Measurements from ENCODE around the gene CNKSR3.

The CNKSR3 gene

GRCh38 chr6:154411076-154411475 lies 99.4 kb downstream of the CNKSR3 start:
- Histone ChIP-seq H3K79me2 (ENCODE audit: insufficient read depth, low read length) (no peaks in the 10 kb centered on the region), H3K4me2 (ENCODE audit: low read length) (no peak overlapping the region), H3F3A (ENCODE audit: insufficient read depth, low read length) (no peaks in the 10 kb centered on the region), H3K27me3 (ENCODE audit: insufficient read depth, low read length) (0 out of 2 replicates have a peak, but pooled peaks cover 4% of the 10 kb centered on the region), H3K27ac (ENCODE audit: low read depth, low read length, poor library complexity, severe bottlenecking) (no peak overlapping the region), H3K9me2 (ENCODE audit: low read depth, low read length) (no peaks in the 10 kb centered on the region), H3K4me1 (ENCODE audit: insufficient read depth, low read length, severe bottlenecking) (no peaks in the 10 kb centered on the region), H3K9ac (ENCODE audit: low read length) (no peak overlapping the region), H4K20me1 (ENCODE audit: insufficient read depth, low read length) (no peaks in the 10 kb centered on the region), H3K4me3 (ENCODE audit: low read depth, low read length, poor library complexity, severe bottlenecking) (no peak overlapping the region), H2AFZ (ENCODE audit: low read length) (no peak overlapping the region), H3K36me3 (ENCODE audit: insufficient read depth, low read length) (no peaks in the 10 kb centered on the region), H3K9me3 (ENCODE audit: low read length) (no peaks in the 10 kb centered on the region)
- TF ChIP-seq CTCF (IDR thresholded peaks at IDR 0.05; ENCODE audit: low read length) (no peak), EZH2 (IDR thresholded peaks at IDR 0.05; ENCODE audit: borderline replicate concordance, low read length) (no peak)

DNA sequence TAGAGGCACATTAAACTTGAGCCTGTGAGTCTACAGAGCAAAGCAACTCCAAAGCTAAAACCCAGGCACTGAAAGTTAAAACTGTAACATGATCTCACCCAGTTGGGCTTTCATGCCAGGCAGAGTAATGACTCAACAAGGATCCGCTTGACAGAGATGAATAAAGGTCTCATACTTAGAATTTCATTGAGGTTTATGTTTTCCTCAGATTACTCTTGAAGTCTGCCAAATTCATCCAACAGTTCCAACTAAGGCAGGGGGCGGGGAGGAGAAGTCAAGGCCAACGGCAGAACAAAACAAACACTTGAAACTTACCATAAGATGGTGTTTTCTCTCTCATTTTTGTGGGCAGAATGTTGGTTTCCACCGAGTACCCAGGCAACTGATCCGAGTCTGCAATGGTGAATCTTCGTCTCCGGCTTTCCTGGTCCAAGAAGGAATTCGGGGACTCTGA lies 99.8 kb downstream of the CNKSR3 start:
- no peak overlapping the region for H3K4me2 ChIP-seq (ENCODE audit: low read length)
- H3K9ac ChIP-seq (ENCODE audit: low read length) = no peak overlapping the region
- H2AFZ ChIP-seq (ENCODE audit: low read length) = no peak overlapping the region
- H3K9me3 ChIP-seq (ENCODE audit: low read length) = no peaks in the 10 kb centered on the region
- H3K36me3 ChIP-seq (ENCODE audit: insufficient read depth, low read length) = no peaks in the 10 kb centered on the region
- TF ChIP-seq EZH2 (IDR thresholded peaks at IDR 0.05; ENCODE audit: borderline replicate concordance, low read length) (no peak), CTCF (IDR thresholded peaks at IDR 0.05; ENCODE audit: low read length) (no peak)
- no peaks in the 10 kb centered on the region for H3K9me2 ChIP-seq (ENCODE audit: low read depth, low read length)
- 0 out of 2 replicates have a peak, but pooled peaks cover 4% of the 10 kb centered on the region for H3K27me3 ChIP-seq (ENCODE audit: insufficient read depth, low read length)
- no peaks in the 10 kb centered on the region for H4K20me1 ChIP-seq (ENCODE audit: insufficient read depth, low read length)
- no peaks in the 10 kb centered on the region for H3K4me1 ChIP-seq (ENCODE audit: insufficient read depth, low read length, severe bottlenecking)
- H3K4me3 ChIP-seq (ENCODE audit: low read depth, low read length, poor library complexity, severe bottlenecking) = no peak overlapping the region
- H3F3A ChIP-seq (ENCODE audit: insufficient read depth, low read length) = no peaks in the 10 kb centered on the region
- no peaks in the 10 kb centered on the region for H3K79me2 ChIP-seq (ENCODE audit: insufficient read depth, low read length)
- no peak overlapping the region for H3K27ac ChIP-seq (ENCODE audit: low read depth, low read length, poor library complexity, severe bottlenecking)

DNA sequence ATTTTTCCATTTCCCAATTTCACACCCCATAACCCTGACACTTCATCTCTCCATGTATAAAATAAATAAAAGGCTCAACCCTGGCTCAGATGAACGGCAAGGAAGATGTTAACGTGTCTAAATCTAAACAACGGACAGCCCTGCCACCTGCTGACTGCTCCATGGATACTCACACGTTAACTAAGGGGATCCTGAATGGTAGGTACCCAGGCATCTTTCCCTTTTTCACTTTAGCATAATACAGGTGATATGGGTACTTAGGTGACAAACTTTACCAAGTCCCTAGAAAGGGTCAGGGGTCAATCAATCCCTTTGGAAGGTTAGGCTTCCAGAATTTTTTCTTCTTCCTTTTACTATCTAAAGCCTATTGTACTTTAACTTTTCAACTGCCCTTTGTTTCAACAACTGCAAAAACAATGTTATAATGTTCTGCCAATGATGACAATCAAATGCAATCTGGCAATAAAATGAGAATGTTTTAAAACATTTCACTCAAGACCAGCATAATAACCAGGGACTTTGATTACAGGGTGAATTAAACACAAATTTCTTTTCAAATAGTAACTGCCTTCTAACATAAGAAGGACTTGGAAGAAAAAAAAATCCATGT lies 101.5 kb downstream of the CNKSR3 start:
- Histone ChIP-seq H3K4me2 (ENCODE audit: low read length) (no peak overlapping the region), H3K4me1 (ENCODE audit: insufficient read depth, low read length, severe bottlenecking) (no peaks in the 10 kb centered on the region)
- TF ChIP-seq CTCF (IDR thresholded peaks at IDR 0.05; ENCODE audit: low read length) (peak; percentile 34; the same call in 1 of the 2 replicates), EZH2 (IDR thresholded peaks at IDR 0.05; ENCODE audit: borderline replicate concordance, low read length) (no peak)

More for the DNA sequence above, 101.5 kb downstream of the CNKSR3 start:
- no peak overlapping the region for H3K4me3 ChIP-seq (ENCODE audit: low read depth, low read length, poor library complexity, severe bottlenecking)
- 0 out of 2 replicates have a peak, but pooled peaks cover 4% of the 10 kb centered on the region for H3K27me3 ChIP-seq (ENCODE audit: insufficient read depth, low read length)
- no peaks in the 10 kb centered on the region for H3K36me3 ChIP-seq (ENCODE audit: insufficient read depth, low read length)
- H3K9ac ChIP-seq (ENCODE audit: low read length) = no peak overlapping the region
- H3K79me2 ChIP-seq (ENCODE audit: insufficient read depth, low read length) = no peaks in the 10 kb centered on the region
- no peaks in the 10 kb centered on the region for H3F3A ChIP-seq (ENCODE audit: insufficient read depth, low read length)
- H3K27ac ChIP-seq (ENCODE audit: low read depth, low read length, poor library complexity, severe bottlenecking) = no peak overlapping the region
- no peaks in the 10 kb centered on the region for H3K9me2 ChIP-seq (ENCODE audit: low read depth, low read length)
- no peaks in the 10 kb centered on the region for H3K9me3 ChIP-seq (ENCODE audit: low read length)
- H2AFZ ChIP-seq (ENCODE audit: low read length) = no peak overlapping the region
- no peaks in the 10 kb centered on the region for H4K20me1 ChIP-seq (ENCODE audit: insufficient read depth, low read length)
